ENCODE measurements around the gene KCNIP3.

KCNIP3 gene

GRCh38 chr2:95310651-95311050 lies 13.5 kb downstream of the KCNIP3 start:
- no peak overlapping the region for H3K4me3 Mint-ChIP-seq
- no peaks in the 10 kb centered on the region for H3K27me3 Mint-ChIP-seq
- no peaks in the 10 kb centered on the region for H3K36me3 Mint-ChIP-seq
- H3K27ac Mint-ChIP-seq = no peak overlapping the region
- CTCF ChIA-PET = no interaction called here
- DNase-seq = no peak
- H3K4me1 Mint-ChIP-seq = no peaks in the 10 kb centered on the region
- H3K9me3 Mint-ChIP-seq = no peaks in the 10 kb centered on the region

- no peak overlapping the region for H3K4me3 Mint-ChIP-seq
- H3K9me3 Mint-ChIP-seq = no peaks in the 10 kb centered on the region
- no peaks in the 10 kb centered on the region for H3K36me3 Mint-ChIP-seq
- no peaks in the 10 kb centered on the region for H3K27me3 Mint-ChIP-seq
- H3K4me1 Mint-ChIP-seq = no peaks in the 10 kb centered on the region
- DNase-seq = no peak
- CTCF ChIA-PET = no interaction called here
- H3K27ac Mint-ChIP-seq = no peak overlapping the region
These were observed 14.8 kb downstream of the KCNIP3 start for GRCh38 chr2:95311815-95312542.

DNA sequence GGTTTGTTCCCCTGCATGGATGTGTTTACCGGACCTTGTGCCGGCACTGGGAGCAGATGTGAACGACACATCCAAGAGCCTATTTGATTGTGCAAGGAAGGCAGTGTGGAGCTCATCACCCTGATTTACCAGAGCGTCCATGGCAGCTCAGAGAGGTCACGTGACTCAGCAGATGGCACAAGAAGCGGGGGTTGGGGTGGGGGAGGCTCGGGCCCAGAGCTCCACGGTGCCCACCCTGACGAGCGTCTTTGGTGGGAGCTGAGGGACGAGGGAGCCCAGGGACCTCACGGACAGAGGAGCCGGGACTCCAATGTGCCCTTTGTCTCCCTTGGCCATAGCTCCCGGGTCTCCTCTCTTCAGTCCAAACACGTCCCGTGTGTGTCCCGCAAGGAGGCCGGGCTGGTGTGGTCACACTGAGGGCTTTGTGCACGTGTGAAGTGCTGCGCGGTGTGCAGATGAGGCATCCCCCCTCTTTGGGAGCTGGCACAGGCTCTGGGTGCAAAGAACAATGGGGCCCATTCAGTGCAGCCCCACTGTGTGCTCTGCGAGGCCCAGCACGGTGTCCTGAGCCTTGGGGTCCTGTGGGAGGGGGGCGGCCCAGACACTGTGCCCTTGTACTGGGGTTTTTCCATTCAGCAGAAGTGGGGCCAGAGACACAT lies 15.5 kb downstream of the KCNIP3 start:
- Mint-ChIP-seq H3K27me3 (no peaks in the 10 kb centered on the region), H3K27ac (no peak overlapping the region), H3K36me3 (no peaks in the 10 kb centered on the region), H3K4me3 (no peak overlapping the region), H3K4me1 (no peaks in the 10 kb centered on the region), H3K9me3 (no peaks in the 10 kb centered on the region)
- no peak for DNase-seq
- CTCF ChIA-PET = no interaction called here

DNA sequence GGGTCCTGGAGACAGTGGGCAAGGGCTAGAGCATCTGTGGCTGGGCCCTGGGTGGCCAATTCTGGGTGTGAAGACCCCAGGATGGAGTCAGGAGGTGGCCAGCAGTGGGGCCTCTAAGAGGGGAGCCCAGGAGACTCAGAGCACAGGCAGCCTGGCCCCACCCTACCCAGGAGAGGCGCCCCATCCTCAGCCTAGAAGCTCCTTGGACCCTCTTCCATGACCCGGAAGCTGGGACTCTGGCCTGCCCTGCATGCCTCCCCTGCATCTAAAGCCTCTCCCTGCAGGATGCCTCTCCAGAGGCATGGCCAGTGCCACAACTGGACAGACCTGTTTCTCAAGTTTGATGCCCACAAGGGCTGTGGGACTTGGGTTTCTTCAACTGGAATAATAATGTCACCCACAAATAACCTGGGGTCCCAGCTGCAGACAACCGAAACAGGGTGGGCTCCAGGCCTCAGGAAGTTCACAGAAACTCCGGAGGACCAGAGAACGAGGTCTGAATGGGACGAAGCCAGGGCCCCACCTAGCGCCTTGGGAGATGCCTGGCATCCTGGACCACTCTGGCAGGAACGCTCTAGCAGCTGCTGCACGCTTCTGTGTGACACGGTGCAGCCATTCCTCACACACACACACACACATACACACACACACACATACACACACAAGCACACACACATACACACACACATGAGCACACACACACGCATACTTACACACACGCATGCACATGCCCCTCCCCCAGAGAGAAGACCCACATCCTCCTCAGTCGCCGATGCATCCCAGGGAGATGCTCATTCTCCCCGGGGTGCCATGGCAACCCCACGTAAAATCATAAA lies 16.4 kb downstream of the KCNIP3 start:
- Mint-ChIP-seq H3K27ac (no peak overlapping the region), H3K4me3 (no peak overlapping the region), H3K27me3 (no peaks in the 10 kb centered on the region), H3K4me1 (no peaks in the 10 kb centered on the region), H3K36me3 (no peaks in the 10 kb centered on the region), H3K9me3 (no peaks in the 10 kb centered on the region)
- CTCF ChIA-PET = no interaction called here
- DNase-seq = no peak

- Mint-ChIP-seq H3K4me1 (no peaks in the 10 kb centered on the region), H3K36me3 (no peaks in the 10 kb centered on the region), H3K4me3 (no peak overlapping the region), H3K27ac (no peak overlapping the region), H3K9me3 (no peaks in the 10 kb centered on the region), H3K27me3 (no peaks in the 10 kb centered on the region)
- CTCF ChIA-PET = interaction anchor here (1.0 kb wide), 1 partner anchor 328 kb away, joined by 3 read pairs; no protein-coding TSS in a partner anchor
- no peak for DNase-seq
These were observed 17.4 kb downstream of the KCNIP3 start for GRCh38 chr2:95314598-95314963.

DNA sequence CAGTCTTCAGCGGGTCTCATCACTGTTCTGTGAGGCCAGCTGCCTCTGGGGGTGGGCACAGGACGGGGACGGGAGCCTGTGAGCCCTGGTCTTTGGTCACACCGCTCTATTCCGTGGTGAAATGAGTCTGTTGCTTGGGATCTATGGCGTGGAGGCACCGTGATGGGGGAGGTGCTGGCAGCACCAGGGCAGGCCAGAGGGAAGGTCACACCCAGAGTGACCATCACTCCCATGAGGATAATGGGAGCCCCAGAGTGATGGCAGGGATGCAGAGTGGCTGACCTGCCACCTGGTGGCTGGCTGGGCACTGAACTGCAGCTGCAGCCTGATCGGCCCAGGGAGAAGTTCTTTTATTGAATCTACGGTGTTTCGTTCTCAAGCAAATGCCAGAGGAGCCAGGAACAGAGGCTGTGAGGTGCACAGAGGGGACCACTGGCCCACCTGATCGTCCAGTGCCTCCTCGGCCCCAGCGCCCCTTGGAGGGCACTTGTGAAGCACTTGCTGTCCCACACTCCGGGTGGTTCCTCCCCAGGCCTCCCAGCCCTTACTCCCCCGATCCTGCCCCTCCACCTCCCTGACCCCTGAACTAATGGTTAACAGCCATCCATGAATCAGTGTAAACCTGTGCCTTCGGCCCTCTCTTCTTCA lies 17.9 kb downstream of the KCNIP3 start:
- Mint-ChIP-seq H3K36me3 (no peaks in the 10 kb centered on the region), H3K27ac (no peak overlapping the region), H3K4me1 (no peaks in the 10 kb centered on the region), H3K27me3 (no peaks in the 10 kb centered on the region), H3K4me3 (no peak overlapping the region), H3K9me3 (no peaks in the 10 kb centered on the region)
- CTCF ChIA-PET = interaction anchor here (1.0 kb wide), 1 partner anchor 329 kb away, joined by 3 read pairs; no protein-coding TSS in a partner anchor
- no peak for DNase-seq

DNA sequence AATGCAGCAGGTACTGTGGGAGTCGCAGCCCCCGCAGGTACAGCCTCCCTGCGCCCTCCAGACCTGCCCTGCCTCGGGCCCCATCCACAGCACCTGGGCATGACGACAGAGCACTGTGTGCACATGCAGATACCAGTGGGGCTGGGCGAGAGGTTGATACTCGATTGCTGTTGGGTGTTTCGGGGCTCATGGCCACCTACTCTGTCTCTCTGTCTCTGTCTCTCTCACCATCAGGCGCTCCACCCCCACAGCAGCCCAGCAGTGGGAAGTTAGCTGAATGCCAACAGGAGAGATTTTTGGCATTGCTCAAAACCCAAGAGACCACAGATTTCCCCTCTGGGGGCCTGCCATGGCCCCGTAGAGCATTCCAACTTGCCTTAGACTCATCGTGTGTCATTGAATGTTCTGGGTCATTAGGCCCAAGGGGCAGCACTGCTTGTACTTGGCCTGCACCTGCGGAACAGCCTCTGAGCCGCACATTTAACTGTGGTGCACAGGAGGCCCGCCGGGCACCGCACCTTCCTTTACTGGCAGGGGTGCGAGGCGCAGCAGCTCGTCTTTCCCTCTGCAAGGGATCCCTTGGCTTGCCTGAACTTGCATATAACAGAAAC lies 18.8 kb downstream of the KCNIP3 start:
- Mint-ChIP-seq H3K4me3 (no peak overlapping the region), H3K4me1 (no peaks in the 10 kb centered on the region), H3K27me3 (no peaks in the 10 kb centered on the region), H3K9me3 (no peaks in the 10 kb centered on the region), H3K36me3 (no peaks in the 10 kb centered on the region), H3K27ac (no peak overlapping the region)
- no peak for DNase-seq
- CTCF ChIA-PET = interaction anchor here (1.3 kb wide), 1 partner anchor 84 kb away, joined by 3 read pairs; no protein-coding TSS in a partner anchor

- Mint-ChIP-seq H3K9me3 (no peaks in the 10 kb centered on the region), H3K27me3 (no peaks in the 10 kb centered on the region), H3K36me3 (no peaks in the 10 kb centered on the region), H3K27ac (no peak overlapping the region), H3K4me1 (no peaks in the 10 kb centered on the region), H3K4me3 (no peak overlapping the region)
- CTCF ChIA-PET = interaction anchor here (1.2 to 1.3 kb wide), 2 partner anchors 11 to 84 kb away, joined by 3 read pairs; no protein-coding TSS in a partner anchor
- DNase-seq = no peak
These were observed 19.4 kb downstream of the KCNIP3 start for GRCh38 chr2:95316466-95317122.

DNA sequence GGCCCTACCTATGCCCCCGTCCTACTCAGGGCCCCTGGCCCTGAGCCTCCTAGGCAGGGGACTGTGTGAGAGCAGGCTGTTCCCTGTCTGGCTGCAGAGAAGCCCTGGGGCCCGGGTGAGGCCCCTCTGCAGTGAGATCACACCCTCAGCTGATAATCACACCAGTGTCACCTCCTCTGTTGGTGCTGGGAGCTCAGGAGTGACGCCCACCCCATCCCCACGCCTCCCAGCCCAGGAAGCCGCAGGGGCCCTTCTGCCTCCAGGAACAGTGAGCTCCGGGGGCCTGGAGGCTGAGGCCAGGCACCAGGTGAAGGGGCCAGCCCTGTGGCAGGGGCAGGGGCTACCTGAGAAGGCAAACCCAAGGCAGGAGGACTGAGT lies 20.0 kb downstream of the KCNIP3 start:
- Mint-ChIP-seq H3K36me3 (no peaks in the 10 kb centered on the region), H3K9me3 (no peaks in the 10 kb centered on the region), H3K4me1 (no peaks in the 10 kb centered on the region), H3K27me3 (no peaks in the 10 kb centered on the region), H3K4me3 (no peak overlapping the region), H3K27ac (no peak overlapping the region)
- no peak for DNase-seq
- CTCF ChIA-PET = interaction anchor here (1.2 to 1.3 kb wide), 2 partner anchors 11 to 85 kb away, joined by 3 read pairs; no protein-coding TSS in a partner anchor

GRCh38 chr2:95317665-95318425 lies 20.7 kb downstream of the KCNIP3 start:
- CTCF ChIA-PET = interaction anchor here (1.2 kb wide), 1 partner anchor 10 kb away, joined by 3 read pairs; no protein-coding TSS in a partner anchor
- Mint-ChIP-seq H3K4me3 (no peak overlapping the region), H3K27ac (no peak overlapping the region), H3K9me3 (no peaks in the 10 kb centered on the region), H3K27me3 (no peaks in the 10 kb centered on the region), H3K4me1 (no peaks in the 10 kb centered on the region), H3K36me3 (no peaks in the 10 kb centered on the region)
- DNase-seq = no peak

- CTCF ChIA-PET = no interaction called here
- Mint-ChIP-seq H3K9me3 (no peaks in the 10 kb centered on the region), H3K27me3 (no peaks in the 10 kb centered on the region), H3K36me3 (no peaks in the 10 kb centered on the region), H3K4me1 (no peaks in the 10 kb centered on the region), H3K4me3 (no peak overlapping the region), H3K27ac (peak overlapping the region; percentile 34)
- DNase-seq = no peak
These were observed 21.5 kb downstream of the KCNIP3 start for GRCh38 chr2:95318431-95319220.

GRCh38 chr2:95319481-95320343 lies 22.6 kb downstream of the KCNIP3 start:
- CTCF ChIA-PET = no interaction called here
- Mint-ChIP-seq H3K4me1 (no peaks in the 10 kb centered on the region), H3K27ac (no peak overlapping the region)

More at GRCh38 chr2:95319481-95320343, 22.6 kb downstream of the KCNIP3 start:
- Mint-ChIP-seq H3K4me3 (no peak overlapping the region), H3K27me3 (no peaks in the 10 kb centered on the region), H3K9me3 (no peaks in the 10 kb centered on the region), H3K36me3 (no peaks in the 10 kb centered on the region)
- DNase-seq = no peak

All from activated naive CD4-positive, alpha-beta T cell treated with anti-CD3 and anti-CD28 coated beads, Interleukin-2, amount 10 ng/mL, durations not matched to agents 7 days and 5 days (primary cell).